Liver (tissue), 9 donors: ENCODE results near the gene GRIN3B. TPM values are rescaled to one million over a fixed set of nuclear protein-coding genes. Genes with fewer than 3 reads are reported as not detected.

ENCODE experiments used
- DNase-seq: peaks from one replicate; pipeline ENCODE4 v3.0.0-alpha.2; 2017; ENCODE audit warnings: low spot score
- H3K27ac ChIP-seq, 2 donors: one replicate each; pipeline ENCODE4 v1.7.0; 2013; ENCODE audit warnings: inconsistent platforms in 2 of 2, low read length in 2 of 2, control low read depth in 1 of 2, low read depth in 1 of 2, mild to moderate bottlenecking in 1 of 2
- H3K27me3 ChIP-seq, 4 donors: one replicate each; pipeline versions ENCODE4 v1.6.1 to v1.7.0; 2013; ENCODE audit warnings: low read length in 3 of 4, inconsistent platforms in 1 of 4, mild to moderate bottlenecking in 1 of 4, moderate library complexity in 1 of 4; ENCODE audit not compliant: control insufficient read depth in 4 of 4, insufficient read depth in 4 of 4
- H3K36me3 ChIP-seq, 4 donors: one replicate each; pipeline versions ENCODE4 v1.6.1 to v1.7.0; 2013; ENCODE audit warnings: low read length in 3 of 4, mild to moderate bottlenecking in 3 of 4, low read depth in 1 of 4, moderate library complexity in 1 of 4; ENCODE audit not compliant: control insufficient read depth in 4 of 4, insufficient read depth in 3 of 4
- H3K4me1 ChIP-seq, 4 donors: one replicate each; pipeline versions ENCODE4 v1.6.1 to v1.7.0; 2013; ENCODE audit warnings: low read length in 3 of 4, mild to moderate bottlenecking in 3 of 4, moderate library complexity in 1 of 4; ENCODE audit not compliant: control insufficient read depth in 4 of 4, insufficient read depth in 4 of 4
- H3K4me3 ChIP-seq, 3 donors: one replicate each; pipeline versions ENCODE4 v1.6.1 to v1.7.0; 2013; ENCODE audit warnings: low read length in 3 of 3, control low read depth in 1 of 3, low read depth in 1 of 3, mild to moderate bottlenecking in 1 of 3
- H3K9ac ChIP-seq, 2 donors: one replicate each; pipeline ENCODE4 v1.7.0; 2013; ENCODE audit warnings: low read length in 2 of 2, mild to moderate bottlenecking in 2 of 2, moderate library complexity in 2 of 2, control low read depth in 1 of 2, low read depth in 1 of 2
- H3K9me3 ChIP-seq, 4 donors: one replicate each; pipeline versions ENCODE4 v1.6.1 to v1.7.0; 2013; ENCODE audit warnings: low read length in 3 of 4; ENCODE audit not compliant: control insufficient read depth in 4 of 4
- EGR1 ChIP-seq, 2 donors: IDR thresholded peaks; 2 replicates each; pipeline ENCODE4 v1.6.1; 2016 to 2018; ENCODE audit warnings: antibody characterized with exemption in 2 of 2, low read depth in 2 of 2
- FOXA1 ChIP-seq: IDR thresholded peaks from 2 replicates; pipeline ENCODE4 v1.6.1; 2016; ENCODE audit warnings: antibody characterized with exemption
- FOXA2 ChIP-seq: IDR thresholded peaks from 2 replicates; pipeline ENCODE4 v1.6.1; 2016; ENCODE audit warnings: antibody characterized with exemption
- HNF4A ChIP-seq, 2 donors: conservative IDR thresholded peaks; 2 replicates each; pipeline ENCODE4 v1.6.1; 2016; ENCODE audit warnings: antibody characterized with exemption in 2 of 2, mild to moderate bottlenecking in 2 of 2
- JUND ChIP-seq, 2 donors: IDR thresholded peaks; 2 replicates each; pipeline ENCODE4 v1.6.1; 2016; ENCODE audit warnings: antibody characterized with exemption in 2 of 2
- WGBS: extraction: QIAGEN DNeasy Blood & Tissue Kit; methylation state at CpG from one replicate; pipeline ENCODE4 v1.1.7; 2013; 5-methylcytosine and 5-hydroxymethylcytosine counted together
- polyA plus RNA-seq, 2 donors: library from polyadenylated mRNA; stranded (reverse) in 1 of 2; unstranded in 1 of 2; fragments of 200-250 nt in 1 of 2; fragments of >200 nt in 1 of 2; fragmentation: Nextera tagmentation in 1 of 2; extraction: Ambion mirVana in 1 of 2; gene quantifications; one replicate each; pipeline versions ENCODE4 v1.2.1 to v1.2.3, GENCODE V29; 2013 to 2015
- total RNA-seq, 2 donors: library from RNA; depleted of rRNA; stranded (reverse); fragments of >200 nt; gene quantifications; one replicate each; pipeline ENCODE4 v1.2.3, GENCODE V29; 2014
- TF ChIP-seq, protein P1 (sequence below): IDR thresholded peaks from 2 replicates; pipeline ENCODE4 v1.6.1; 2016; ENCODE audit warnings: antibody characterized with exemption, mild to moderate bottlenecking
- TF ChIP-seq, protein P2 (sequence below): IDR thresholded peaks from 2 replicates; pipeline ENCODE4 v1.6.1; 2016; ENCODE audit warnings: antibody characterized with exemption
- donor health status: healthy.
- donor health status: healthy.
- donor health status: healthy.
- donor health status: healthy.
- donor health status: healthy.

Gene GRIN3B
- total and polyA plus RNA-seq, 4 donors = 0.05 TPM; not detected in 3

DNA sequence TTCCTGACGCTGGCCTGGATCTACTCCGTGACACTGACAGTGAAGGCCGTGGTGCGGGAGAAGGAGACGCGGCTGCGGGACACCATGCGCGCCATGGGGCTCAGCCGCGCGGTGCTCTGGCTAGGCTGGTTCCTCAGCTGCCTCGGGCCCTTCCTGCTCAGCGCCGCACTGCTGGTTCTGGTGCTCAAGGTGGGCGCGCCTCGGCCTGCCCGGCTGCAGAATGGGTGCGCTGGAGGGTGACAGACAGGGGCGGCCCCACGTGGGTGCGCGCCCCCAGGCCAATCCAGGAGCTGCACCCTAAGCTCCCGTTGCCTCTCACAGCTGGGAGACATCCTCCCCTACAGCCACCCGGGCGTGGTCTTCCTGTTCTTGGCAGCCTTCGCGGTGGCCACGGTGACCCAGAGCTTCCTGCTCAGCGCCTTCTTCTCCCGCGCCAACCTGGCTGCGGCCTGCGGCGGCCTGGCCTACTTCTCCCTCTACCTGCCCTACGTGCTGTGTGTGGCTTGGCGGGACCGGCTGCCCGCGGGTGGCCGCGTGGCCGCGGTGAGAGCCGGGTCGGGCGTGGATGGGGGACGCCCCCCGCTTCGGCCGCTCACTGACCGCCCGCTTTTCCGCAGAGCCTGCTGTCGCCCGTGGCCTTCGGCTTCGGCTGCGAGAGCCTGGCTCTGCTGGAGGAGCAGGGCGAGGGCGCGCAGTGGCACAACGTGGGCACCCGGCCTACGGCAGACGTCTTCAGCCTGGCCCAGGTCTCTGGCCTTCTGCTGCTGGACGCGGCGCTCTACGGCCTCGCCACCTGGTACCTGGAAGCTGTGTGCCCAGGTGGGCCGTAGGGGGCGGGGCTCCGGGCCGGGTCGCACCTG is 46.8 kb downstream of the GRIN3B start:
- 94% methylated on average over 77 of the region's 77 CpGs for WGBS
- H3K9me3 ChIP-seq = no peaks in the 10 kb centered on the region
- H3K27me3 ChIP-seq = no peaks in the 10 kb centered on the region
- no peak overlapping the region for H3K4me3 ChIP-seq
- no peak overlapping the region for H3K27ac ChIP-seq
- peaks cover 0 to 3% (median 0%) of the 10 kb centered on the region in 4 donors for H3K36me3 ChIP-seq
- DNase-seq = no peak
- H3K9ac ChIP-seq = no peak overlapping the region
- TF ChIP-seq FOXA1 (no peak), FOXA2 (no peak)
- TF ChIP-seq, protein P1, sequence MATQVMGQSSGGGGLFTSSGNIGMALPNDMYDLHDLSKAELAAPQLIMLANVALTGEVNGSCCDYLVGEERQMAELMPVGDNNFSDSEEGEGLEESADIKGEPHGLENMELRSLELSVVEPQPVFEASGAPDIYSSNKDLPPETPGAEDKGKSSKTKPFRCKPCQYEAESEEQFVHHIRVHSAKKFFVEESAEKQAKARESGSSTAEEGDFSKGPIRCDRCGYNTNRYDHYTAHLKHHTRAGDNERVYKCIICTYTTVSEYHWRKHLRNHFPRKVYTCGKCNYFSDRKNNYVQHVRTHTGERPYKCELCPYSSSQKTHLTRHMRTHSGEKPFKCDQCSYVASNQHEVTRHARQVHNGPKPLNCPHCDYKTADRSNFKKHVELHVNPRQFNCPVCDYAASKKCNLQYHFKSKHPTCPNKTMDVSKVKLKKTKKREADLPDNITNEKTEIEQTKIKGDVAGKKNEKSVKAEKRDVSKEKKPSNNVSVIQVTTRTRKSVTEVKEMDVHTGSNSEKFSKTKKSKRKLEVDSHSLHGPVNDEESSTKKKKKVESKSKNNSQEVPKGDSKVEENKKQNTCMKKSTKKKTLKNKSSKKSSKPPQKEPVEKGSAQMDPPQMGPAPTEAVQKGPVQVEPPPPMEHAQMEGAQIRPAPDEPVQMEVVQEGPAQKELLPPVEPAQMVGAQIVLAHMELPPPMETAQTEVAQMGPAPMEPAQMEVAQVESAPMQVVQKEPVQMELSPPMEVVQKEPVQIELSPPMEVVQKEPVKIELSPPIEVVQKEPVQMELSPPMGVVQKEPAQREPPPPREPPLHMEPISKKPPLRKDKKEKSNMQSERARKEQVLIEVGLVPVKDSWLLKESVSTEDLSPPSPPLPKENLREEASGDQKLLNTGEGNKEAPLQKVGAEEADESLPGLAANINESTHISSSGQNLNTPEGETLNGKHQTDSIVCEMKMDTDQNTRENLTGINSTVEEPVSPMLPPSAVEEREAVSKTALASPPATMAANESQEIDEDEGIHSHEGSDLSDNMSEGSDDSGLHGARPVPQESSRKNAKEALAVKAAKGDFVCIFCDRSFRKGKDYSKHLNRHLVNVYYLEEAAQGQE = no peak
- peaks cover 0 to 2% (median 0%) of the 10 kb centered on the region in 4 donors for H3K4me1 ChIP-seq

DNA sequence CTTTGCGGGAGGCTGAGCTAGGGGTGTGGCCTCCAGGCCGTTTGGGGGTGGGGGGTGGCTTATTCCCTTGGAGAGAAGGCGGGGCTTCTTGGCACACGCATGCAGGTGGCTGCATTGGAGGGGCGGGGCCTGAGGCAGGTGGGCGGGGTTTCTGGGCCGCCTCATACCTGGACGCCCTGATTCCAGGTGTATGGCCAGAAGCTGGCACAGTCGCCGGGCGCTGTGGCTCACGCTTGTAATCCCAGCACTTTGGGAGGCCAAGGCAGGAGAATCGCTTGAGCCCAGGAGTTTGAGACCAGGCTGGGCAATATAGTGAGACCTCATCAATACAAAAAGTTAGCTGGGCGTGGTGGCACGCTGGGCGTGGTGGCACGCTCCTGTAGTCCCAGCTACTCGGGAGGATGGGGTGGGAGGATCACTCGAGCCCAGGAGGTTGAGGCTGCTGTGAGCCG is 47.5 kb downstream of the GRIN3B start:
- no peaks in the 10 kb centered on the region for H3K27me3 ChIP-seq
- H3K9ac ChIP-seq = no peak overlapping the region
- no peak overlapping the region for H3K4me3 ChIP-seq
- H3K27ac ChIP-seq = no peak overlapping the region
- WGBS = 91% methylated on average over 20 of the region's 20 CpGs
- DNase-seq = no peak
- H3K4me1 ChIP-seq = peaks cover 0 to 2% (median 0%) of the 10 kb centered on the region in 4 donors
- TF ChIP-seq FOXA2 (no peak), JUND (IDR thresholded peaks at IDR 0.05) (no peak), EGR1 (IDR thresholded peaks at IDR 0.05; ENCODE audit: low read depth in 2 of 2) (no peak), HNF4A (conservative IDR thresholded peaks at IDR 0.05) (no peak), FOXA1 (no peak)
- TF ChIP-seq, protein P1 = no peak
- TF ChIP-seq, protein P2, sequence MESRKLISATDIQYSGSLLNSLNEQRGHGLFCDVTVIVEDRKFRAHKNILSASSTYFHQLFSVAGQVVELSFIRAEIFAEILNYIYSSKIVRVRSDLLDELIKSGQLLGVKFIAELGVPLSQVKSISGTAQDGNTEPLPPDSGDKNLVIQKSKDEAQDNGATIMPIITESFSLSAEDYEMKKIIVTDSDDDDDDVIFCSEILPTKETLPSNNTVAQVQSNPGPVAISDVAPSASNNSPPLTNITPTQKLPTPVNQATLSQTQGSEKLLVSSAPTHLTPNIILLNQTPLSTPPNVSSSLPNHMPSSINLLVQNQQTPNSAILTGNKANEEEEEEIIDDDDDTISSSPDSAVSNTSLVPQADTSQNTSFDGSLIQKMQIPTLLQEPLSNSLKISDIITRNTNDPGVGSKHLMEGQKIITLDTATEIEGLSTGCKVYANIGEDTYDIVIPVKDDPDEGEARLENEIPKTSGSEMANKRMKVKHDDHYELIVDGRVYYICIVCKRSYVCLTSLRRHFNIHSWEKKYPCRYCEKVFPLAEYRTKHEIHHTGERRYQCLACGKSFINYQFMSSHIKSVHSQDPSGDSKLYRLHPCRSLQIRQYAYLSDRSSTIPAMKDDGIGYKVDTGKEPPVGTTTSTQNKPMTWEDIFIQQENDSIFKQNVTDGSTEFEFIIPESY = no peak
- no peaks in the 10 kb centered on the region for H3K9me3 ChIP-seq
- H3K36me3 ChIP-seq = peaks cover 0 to 3% (median 0%) of the 10 kb centered on the region in 4 donors
